GM19324 (cell line): ENCODE results near the gene TUBGCP6.
"Not testable (repeated sequence)": the region's sequence is repeated elsewhere in the genome, so short reads cannot be mapped to it uniquely, and the experiment has no call there.

Source experiments
- ATAC-seq: cut with Tn5 transposase; IDR thresholded peaks from one replicate; pipeline ENCODE4 v1.9.1; 2021; ENCODE audit warnings: mild to moderate bottlenecking, moderate library complexity; ENCODE audit not compliant: unreplicated experiment, low FRiP score

TUBGCP6 gene

DNA sequence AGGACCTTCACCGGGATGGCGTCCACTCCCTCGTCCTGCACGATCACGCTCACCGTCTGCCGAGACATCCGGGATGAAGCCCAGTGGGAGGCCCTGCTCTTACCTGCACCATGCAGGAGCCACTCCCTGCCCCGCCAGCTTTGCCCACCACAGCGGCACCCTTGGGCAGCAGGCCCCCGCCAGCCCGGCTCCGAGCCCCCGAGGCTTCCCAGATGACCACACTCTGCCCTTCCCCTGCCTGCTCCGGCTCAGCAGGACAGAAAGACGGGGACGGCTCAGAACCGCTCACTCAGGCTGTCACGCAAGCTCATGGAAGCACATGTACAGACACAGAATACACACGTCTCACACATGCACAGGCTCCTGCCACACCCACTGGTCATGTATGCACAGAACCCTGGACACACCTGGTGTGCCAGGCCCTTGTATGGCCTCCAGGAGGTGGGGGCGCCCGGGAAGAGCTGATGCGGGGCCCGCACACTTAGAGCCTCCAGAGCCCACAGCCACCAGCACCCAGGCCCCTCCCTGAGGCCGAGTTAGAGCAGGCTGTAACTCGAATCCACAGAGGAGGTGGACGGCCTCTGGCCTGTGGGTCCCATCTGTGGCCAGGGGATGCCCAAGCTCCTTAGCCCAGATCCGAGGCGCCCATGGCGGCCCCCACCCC lies 34.3 kb upstream of the TUBGCP6 start:
- ATAC-seq = no peak

DNA sequence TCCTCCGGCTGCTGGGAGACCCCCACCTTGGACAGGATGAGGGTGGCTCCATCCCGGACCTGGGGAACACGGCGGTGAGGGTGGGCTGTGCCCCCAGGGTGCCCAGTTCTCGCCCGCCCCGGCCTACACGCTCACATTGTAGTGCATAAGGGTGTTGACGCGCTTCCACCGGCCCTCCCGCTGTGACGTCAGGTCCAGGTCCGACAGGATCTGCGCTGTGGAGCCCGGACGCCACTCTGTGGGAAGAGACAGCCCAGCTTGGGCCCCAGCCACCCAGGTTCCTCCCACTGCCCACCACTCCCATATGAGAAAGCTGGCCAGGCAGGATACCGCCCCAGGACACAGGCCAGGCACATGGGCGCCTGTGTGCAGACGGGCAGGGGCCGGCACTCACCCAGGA lies 33.6 kb upstream of the TUBGCP6 start:
- ATAC-seq = no peak

DNA sequence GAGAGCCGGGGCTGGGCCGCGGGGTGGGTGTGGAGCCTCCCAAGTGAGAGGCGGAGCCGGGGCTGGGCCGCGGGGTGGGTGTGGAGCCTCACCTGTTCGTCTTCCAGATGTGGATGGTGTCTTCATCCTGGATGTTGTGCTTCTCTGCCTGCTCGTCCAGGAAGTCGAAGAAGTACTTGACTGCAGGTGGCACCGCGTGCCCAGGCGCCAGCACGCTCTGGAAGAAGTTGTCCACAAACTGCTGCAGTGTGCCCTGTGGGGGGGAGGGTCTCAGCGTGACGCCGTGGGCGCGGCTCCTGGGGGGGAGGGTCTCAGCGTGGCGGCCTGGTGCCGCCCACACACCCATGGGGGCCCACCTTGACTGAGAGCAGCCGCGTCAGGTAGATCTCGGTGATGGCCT lies 32.9 kb upstream of the TUBGCP6 start:
- no peak for ATAC-seq

DNA sequence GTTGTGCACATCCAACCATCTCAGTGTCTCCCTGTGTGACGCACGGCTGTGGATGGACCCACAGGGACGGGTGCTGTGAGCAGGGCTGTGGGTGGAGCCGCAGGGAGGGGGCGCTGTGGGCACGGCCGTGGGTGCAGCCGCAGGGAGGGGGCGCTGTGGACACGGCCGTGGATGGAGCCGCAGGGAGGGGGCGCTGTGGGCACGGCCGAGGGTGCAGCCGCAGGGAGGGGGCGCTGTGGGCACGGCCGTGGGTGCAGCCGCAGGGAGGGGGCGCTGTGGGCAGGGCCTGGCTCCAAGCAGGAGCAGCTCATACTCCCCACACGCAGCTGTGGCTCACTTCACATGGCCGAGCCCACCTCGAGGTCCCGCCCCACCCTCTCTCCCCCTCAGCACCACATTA lies 31.3 kb upstream of the TUBGCP6 start:
- peak; percentile 46 for ATAC-seq

DNA sequence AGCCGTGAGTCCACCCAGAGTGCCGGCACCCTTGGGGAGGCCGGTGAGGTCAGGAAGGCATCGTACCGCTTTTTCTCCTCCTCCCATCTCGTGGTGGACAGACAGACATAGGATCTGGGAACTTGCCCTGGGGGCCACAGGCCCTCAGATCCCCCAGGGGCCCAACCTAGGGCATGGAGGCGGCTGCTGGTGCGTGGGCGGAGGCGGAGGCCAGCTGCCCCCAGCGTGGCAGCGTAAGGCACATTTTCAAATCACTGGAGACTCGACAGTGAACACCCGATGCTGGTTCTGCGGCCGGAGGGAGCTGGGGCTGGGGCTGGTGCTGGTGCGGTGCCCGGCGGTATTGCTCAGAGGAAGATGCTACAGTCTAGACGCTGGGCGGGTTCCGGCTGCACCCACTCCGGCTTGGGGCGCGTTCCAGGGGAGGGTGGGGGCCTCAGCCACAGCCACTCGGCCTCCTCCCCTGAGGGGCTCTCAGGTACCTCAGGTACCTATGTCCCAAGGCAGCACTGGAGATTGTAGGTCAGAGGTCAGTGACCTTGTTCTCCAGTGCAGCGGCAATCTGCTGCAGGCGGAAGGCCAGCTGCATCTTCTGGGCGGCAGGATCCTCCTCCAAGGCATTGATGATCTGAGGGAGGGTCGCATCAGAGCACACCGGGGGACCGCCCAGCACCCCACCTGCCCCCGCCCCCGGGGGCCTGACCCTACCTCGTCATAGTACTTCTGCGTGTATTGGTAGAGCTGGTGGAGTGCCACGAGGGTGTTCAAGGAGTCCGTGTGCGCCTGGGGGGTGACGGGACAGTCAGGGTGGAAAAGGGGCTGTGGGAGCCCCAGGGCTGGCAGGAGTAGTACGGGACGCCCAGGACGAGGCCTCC lies 30.6 kb upstream of the TUBGCP6 start:
- no peak for ATAC-seq

DNA sequence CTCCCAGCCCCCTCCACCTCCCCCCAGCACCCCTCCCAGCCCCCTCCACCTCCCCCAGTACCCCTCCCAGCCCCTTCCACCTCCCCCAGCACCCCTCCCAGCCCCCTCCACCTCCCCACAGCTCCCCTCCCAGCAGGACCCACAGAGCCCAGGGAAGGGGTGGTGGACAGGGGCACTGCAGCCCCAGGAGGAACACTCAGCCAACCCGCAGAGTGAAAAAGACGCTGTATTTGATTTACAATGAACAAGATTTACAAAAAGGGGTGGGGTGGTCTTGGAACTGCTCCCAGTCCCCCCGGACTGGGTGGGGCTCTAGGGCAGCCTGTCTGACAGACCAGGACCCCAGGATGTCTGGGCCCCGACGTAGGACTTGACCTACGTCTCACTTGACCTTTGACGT lies 29.9 kb upstream of the TUBGCP6 start:
- no peak for ATAC-seq

DNA sequence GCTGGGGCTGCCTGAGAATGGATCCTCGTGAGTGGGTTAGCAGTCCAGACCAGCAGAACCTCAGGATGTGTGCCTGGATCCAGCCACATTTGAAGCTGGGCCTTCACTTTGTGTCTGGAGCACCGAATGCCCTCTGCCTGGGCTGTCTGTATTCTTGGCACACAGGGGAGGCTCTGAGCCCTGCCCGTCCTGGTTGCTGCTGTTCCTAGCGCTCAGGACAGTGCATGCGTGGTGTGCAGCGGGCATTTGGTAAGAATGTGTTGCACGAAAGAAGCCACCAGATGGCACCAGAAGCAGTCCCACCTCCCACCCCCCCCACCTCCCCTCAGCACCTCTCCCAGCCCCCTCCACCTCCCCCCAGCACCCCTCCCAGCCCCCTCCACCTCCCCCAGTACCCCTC lies 29.5 kb upstream of the TUBGCP6 start:
- ATAC-seq = no peak

DNA sequence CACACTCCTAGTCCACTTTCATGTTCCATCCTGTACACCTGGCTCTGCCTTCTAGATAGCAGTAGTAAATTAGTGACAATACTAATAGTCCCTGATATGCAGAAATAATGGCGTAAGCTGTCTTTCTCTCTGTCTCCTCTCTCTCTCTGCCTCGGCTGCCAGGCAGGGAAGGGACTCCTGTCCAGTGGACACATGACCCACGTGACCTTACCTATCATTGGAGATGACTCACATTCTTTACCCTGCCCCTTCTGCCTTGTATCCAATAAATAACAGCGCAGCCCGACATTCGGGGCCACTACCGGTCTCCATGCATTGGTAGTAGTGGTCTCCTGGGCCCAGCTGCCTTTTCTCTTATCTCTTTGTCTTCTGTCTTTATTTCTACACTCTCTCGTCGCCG lies 29.0 kb upstream of the TUBGCP6 start:
- ATAC-seq = not testable (repeated sequence)

DNA sequence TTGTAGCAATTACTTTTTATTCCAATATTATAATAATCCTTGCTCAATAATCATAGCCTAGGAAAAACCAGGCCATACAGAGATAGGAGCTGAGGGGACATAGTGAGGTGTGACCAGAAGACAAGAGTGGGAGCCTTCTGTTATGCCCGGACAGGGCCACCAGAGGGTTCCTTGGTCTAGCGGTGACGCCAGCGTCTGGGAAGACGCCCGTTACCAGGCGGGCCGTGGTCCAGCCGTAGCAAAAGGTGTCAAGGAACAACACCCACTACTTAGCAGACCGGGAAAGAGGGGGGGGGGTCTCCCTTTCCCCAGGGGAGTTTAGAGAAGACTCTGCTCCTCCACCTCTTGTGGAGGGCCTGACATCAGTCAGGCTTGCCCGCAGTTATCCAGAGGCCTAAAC lies 28.5 kb upstream of the TUBGCP6 start:
- ATAC-seq = not testable (repeated sequence)

DNA sequence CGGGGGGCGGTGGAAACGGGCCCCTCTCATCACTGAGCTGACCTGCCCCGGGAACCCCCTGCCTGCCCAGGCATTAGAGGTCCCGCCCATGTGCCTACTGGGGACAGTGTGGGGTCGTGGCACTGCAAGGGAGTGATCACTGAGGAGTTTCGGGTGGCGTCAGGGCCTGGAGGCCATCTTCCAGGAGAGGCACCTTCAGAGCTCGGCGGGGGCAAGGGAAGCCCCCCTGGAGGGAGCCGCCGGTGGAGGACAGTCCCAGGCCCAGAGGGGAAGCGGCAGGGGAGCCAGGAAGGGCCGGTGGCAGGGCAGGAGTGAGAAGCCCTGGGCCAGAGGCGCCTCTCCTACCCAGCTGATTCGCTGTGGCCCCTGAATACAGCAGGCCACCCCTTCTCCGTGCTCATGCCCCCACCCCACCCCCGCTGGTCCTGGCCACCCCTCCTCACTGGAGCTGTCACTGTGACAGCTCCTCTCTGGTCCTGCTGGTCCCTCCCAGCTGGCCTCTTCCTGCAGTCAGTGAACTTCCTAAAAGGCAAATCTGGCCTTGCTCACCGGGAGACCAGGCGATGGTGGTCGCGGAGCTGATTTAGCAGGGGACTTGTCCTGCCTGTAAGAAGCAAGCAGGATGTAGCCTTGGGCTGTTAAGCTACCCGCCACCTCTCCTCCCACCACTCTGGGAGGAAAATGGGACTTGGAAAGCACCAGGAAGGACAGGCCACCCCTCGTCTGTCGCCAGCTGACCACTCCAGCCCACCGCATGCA lies 27.4 kb upstream of the TUBGCP6 start:
- no peak for ATAC-seq

DNA sequence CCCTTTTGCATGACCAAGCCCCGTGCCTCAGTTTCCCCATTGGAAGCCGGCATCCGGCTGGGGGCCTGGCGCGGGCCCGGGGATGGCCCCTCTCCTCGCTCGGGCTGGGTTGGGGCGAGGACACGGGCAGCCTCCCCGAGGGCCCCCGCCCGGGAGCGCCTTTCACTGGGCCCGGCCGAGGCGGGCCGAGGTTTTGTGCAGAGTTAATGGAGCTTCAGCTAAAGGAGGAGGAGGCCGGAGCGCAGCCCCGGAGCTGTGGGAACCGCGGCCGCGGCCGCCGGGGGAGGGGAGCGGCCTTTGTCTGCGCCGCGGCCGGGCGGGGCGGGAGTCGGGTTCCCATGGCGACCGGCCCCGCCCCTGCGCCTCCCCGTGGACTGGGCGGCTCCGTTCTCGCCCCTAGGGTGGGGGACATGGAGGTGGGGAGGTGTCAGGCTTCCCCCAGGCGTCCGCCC lies 26.7 kb upstream of the TUBGCP6 start:
- no peak for ATAC-seq

DNA sequence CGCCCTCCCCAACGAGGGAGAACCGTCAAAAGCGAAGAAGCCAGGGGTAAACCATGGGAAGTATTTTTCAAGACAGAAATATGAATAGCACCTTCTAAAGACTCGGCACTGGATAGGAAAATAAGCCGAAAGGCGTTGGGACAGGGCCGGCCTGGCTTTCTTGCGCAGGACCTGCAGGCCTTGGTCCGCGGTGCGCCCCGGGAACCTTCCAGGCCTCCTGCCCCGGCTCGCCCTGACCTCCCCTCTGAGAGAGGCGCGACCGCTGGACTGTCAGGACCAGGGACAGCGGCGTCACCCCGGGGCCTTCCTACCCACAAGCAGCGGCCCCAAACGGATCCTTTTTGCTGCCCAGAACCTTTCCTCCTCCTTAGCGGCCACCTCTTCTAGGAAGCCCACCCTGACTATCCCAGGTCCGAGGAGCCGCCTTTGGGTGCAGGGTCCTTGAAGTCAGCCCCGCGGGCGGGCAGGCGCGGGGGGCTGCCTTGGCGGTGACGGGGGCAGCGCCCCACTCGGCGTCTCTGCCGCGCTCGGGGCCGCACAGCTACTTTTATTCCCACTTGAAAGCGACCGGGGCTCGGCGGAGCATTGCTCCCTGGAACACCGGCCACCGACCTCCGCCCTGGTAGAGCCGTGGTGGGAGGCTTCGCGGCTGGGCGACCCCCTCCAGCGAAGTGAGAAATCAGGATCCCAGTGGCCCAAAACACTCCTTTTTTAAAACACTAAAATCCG lies 26.0 kb upstream of the TUBGCP6 start:
- no peak for ATAC-seq

DNA sequence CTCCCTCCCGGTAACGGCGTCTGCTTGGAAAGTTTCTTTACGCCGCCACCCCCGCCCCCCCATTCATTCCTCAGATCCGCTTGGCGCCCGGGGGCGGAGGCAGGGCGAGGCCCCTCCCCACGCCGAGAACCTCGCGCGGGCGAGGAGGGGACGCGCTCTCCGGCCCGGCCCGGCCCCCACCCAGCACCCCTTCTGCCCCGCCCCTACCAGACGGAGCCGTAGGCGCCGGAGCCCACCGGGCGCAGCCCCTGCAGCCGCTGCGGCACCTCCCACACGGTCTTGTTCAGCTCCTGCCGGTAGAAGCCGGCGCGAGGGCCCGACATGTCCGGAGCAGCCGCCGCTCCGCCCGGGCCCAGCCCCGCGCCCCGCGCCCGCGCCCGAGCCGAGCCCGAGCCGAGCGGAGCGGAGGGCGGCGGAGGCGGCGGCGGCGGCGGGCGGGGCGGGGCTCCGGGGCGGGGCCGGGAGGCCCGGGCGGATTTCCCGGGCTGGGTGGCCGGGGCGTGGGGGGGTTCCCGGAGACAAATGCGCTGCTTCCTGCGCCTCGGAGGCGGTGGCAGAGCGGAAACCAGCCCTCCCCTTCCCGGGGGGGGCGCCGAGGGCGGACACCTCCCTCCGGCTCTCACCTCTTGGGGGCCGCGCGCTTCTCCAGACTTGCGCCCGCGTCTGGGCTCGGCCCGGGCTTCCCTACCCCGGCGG lies 25.3 kb upstream of the TUBGCP6 start, which contains the start of gene MAPK11:
TSS of gene MAPK11 (minus strand) at position 411 of the 696 bp plus-strand sequence. CDS start at position 323, 88 bp downstream.
- ATAC-seq = peak; percentile 42

DNA sequence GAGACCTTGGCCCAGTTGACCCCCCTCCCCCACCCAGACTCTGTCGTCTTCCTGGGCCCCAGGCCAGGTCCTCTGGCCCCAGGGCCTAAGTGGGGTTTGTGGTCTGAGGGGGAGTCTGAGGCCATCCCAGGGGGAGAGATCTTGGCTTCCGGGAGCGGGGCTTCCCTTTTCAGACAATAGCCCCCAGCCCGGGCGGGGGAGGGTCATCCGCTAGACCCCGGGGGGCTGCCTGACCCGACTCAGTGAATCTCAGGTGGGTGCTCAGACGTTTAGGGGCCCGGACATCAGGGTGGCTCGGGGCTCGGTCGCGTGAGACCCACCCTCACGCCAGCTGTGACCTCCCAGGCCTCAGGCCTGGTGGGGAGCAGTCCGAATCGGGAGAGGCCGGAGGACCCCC lies 24.7 kb upstream of the TUBGCP6 start:
- ATAC-seq = no peak

DNA sequence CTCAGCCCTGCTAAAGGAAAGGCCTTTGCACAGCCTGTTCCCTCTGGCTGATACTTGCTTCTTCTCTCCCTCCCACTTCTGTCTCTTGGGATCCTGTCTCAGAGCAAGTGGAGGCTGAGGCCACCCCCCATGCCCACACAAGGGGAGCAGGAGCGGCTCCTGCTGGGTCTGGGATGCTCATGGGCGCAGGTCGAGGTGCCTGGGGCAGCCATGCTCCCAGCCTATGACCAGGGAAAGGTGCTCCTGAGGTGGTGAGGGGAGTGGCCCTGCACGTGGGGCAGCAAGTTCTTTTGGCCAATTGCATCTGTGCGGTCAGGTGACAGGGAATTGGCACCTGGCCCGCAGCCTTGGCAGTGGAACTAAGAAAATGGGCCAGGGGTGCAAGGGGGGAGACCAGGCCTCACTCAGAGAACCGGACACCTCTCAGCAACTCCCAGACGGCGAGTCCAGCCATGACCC lies 23.9 kb upstream of the TUBGCP6 start:
- ATAC-seq = no peak

DNA sequence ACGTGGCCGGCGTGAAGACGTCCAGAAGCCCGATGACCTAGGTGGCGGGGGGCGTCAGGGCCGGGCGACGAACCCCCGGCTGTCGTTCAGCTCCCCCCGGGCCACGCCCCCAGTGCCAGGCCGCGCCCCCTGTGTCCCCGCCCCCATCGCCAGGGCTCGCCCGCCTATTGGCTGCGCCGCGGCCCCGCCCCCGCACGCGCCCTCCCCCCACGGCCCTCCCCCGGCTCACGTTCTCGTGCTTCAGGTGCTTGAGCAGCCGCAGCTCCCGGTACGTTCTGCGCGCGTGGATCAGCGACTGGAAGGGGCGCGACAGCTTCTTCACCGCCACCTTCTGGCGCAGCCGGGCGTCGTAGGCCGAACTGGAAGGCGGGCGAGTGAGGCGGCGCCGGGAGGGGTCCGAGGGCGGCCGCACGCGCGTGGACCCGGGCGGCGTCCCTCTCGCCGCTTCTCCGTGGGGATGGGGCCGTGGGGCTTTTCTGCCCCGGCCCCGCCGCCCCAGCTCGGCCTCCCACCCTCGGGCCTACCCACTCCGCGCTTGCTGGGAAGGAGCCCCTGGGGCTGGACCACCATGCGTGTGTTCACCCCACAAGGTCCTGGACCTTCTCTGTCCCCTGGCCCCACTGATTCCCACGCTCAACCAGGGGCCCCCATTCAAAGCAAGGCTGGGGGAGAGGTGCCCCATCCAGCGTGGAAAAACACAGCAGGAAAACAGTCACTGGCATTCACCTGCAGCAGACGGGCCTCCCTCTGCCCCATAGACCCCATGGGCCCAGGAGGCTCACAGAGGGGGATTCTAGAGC lies 23.0 kb upstream of the TUBGCP6 start:
- ATAC-seq = no peak

DNA sequence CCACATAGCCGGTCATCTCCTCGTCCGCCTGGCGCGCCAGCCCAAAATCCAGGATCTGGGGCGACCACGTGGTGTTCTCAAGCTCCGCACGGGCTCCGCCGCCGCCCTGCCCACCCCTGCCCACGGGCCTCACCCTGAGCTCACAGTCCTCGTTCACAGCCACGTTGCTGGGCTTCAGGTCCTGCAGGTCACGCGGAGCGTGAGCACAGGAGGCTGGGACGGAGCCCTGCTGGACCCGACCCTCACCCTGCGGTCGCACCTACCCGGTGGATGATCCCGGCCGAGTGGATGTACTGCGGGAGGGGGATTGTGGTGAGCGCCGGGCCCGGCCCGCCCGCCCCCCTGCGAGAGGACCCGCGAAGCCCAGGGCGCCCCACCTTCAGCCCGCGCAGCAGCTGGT lies 22.2 kb upstream of the TUBGCP6 start:
- ATAC-seq = no peak

DNA sequence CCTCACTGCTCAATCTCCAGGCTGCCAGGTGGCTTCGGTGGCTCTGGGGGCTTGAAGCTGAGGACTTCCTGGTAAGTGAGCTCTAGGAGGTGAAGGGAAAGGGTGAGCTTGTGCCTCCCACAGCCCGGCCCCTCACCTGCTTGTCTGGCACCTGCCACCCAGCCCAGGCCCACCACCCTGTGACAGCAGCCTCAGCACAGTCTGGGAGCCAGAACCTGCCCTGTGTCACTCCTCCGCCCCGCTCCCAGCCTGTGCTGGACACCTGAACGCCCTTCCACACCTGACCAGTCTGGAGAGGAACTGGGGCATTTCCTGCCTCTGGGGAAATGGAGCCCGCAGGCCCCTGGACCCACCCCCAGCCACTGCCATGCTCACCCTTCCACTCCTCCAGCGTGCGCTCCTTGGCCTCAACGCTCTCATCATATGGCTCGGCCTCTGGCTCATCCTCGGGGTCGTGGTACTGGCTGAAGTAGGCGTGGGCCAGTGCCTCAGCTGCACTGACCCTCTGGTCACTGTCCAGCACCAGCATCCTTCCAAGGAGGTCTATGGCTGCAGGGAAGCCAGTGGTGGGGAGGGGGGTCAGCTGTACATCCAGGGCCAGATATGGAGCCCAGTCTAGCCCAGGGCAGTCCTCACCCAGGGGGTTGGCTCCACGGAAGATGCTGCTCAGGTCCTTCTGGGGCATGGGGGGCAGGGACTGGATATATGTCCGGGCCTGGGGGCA lies 20.3 kb upstream of the TUBGCP6 start:
- ATAC-seq = no peak
